ENCODE measurements around the gene GNAS.

GRCh38 chr20:58810116-58810878 lies 42.2 kb upstream of the GNAS start:
- no peak for TF ChIP-seq SUZ12 (IDR thresholded peaks at IDR 0.05; ENCODE audit: extremely low read depth, insufficient read depth, insufficient read length)
- no peak for TF ChIP-seq YY1 (IDR thresholded peaks at IDR 0.05; ENCODE audit: insufficient read depth, insufficient read length)

Data from NT2/D1 (cell line).